SH-SY5Y (cell line): ENCODE data around the gene MIGA2.

Experiments used
- GATA2 ChIP-seq: IDR thresholded peaks from 2 replicates; pipeline ENCODE4 v1.6.1; 2011; ENCODE audit warnings: mild to moderate bottlenecking, low read depth, low read length
- GATA3 ChIP-seq: IDR thresholded peaks from 2 replicates; pipeline ENCODE4 v1.6.1; 2011; ENCODE audit warnings: low read depth, mild to moderate bottlenecking, low read length, moderate library complexity

DNA sequence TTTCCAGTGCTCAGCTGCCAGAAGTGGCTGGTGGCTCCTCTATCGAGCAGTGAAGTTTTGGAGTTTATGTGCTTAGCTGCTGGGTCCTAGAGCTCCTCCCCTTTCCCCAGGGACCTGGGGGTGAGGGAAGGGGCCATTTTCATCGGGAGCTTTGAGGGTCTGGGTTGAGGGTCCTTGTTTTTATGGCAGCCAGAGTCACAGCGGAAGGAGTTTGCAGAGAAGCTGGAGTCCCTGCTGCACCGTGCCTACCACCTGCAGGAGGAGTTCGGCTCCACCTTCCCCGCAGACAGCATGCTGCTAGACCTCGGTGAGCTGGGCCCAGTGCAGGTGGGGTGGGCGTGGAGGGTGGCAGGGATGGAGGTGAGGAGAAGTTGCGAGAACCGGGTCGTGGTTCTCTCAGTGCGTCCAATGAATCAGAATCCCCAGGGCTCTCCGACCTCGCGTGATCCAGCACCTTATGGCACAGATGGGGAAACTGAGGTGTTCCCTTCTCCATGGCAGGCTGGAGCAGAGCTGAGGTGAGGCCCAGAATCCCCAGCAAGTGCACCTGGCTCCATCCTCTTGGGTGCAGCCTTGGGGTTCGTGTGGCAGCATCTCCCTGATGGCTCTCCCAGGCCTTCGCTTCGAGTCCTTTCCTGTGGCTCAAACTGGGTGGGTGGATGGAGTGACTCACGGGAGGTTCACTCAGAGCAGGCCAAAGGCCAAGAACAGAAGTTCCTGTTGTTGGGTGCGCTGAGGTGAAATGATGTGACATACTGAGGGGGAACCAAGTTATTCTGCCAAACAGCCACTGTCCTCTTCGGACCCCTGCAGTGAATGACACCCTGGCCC lies 22.8 kb downstream of the MIGA2 start:
- no peak for TF ChIP-seq GATA2
- no peak for TF ChIP-seq GATA3
